GM18868 (cell line): ENCODE measurements around the gene SH3RF1.

Source experiments
- ATAC-seq: cut with Tn5 transposase; IDR thresholded peaks from one replicate; pipeline ENCODE4 v1.9.1; 2021; ENCODE audit warnings: mild to moderate bottlenecking, moderate library complexity; ENCODE audit not compliant: unreplicated experiment

The SH3RF1 gene

GRCh38 chr4:169139021-169139420, 131.7 kb downstream of the SH3RF1 start:
- ATAC-seq: no peak

GRCh38 chr4:169137558-169137920, 133.2 kb downstream of the SH3RF1 start:
- ATAC-seq: no peak

- ATAC-seq: no peak
Measured at GRCh38 chr4:169136796-169137557, 133.8 kb downstream of the SH3RF1 start.

- ATAC-seq: no peak
Measured at GRCh38 chr4:169136330-169136729, 134.4 kb downstream of the SH3RF1 start.

GRCh38 chr4:169135776-169136175, 135.0 kb downstream of the SH3RF1 start:
- no peak for ATAC-seq

GRCh38 chr4:169133932-169134331, 136.8 kb downstream of the SH3RF1 start:
- no peak for ATAC-seq

- ATAC-seq: no peak
Measured at GRCh38 chr4:169132561-169133305, 138.0 kb downstream of the SH3RF1 start.

GRCh38 chr4:169131556-169132208, 139.1 kb downstream of the SH3RF1 start:
- ATAC-seq: no peak

- no peak for ATAC-seq
Measured at GRCh38 chr4:169128902-169129301, 141.9 kb downstream of the SH3RF1 start.

GRCh38 chr4:169127314-169127713, 143.4 kb downstream of the SH3RF1 start:
- ATAC-seq: no peak

- no peak for ATAC-seq
Measured at GRCh38 chr4:169124661-169125060, 146.1 kb downstream of the SH3RF1 start.

- no peak for ATAC-seq
Measured at GRCh38 chr4:169122422-169122821, 148.3 kb downstream of the SH3RF1 start.

- no peak for ATAC-seq
Measured at GRCh38 chr4:169121861-169122382, 148.8 kb downstream of the SH3RF1 start.

GRCh38 chr4:169120624-169121023, 150.1 kb downstream of the SH3RF1 start:
- ATAC-seq: peak; percentile 68

GRCh38 chr4:169119536-169119935, 151.2 kb downstream of the SH3RF1 start:
- no peak for ATAC-seq

GRCh38 chr4:169117591-169118081, 153.1 kb downstream of the SH3RF1 start:
- no peak for ATAC-seq

- ATAC-seq: no peak
Measured at GRCh38 chr4:169116270-169116901, 154.4 kb downstream of the SH3RF1 start.

GRCh38 chr4:169115897-169116254, 154.9 kb downstream of the SH3RF1 start:
- ATAC-seq: no peak

GRCh38 chr4:169115144-169115896, 155.4 kb downstream of the SH3RF1 start:
- no peak for ATAC-seq

- no peak for ATAC-seq
Measured at GRCh38 chr4:169114341-169114974, 156.3 kb downstream of the SH3RF1 start.
